PC-3 (cell line): ENCODE data around the gene LRRC47.

ENCODE experiments used
- CTCF ChIP-seq: fragments of 300-600 bp; sonication (generic); conservative IDR thresholded peaks from 2 replicates; pipeline ENCODE4 v1.5.1; 2017; ENCODE audit warnings: antibody characterized with exemption, low read depth, mild to moderate bottlenecking, low read length
- EZH2phosphoT487 ChIP-seq: fragments of 300-600 bp; sonication (generic); IDR thresholded peaks from 2 replicates; pipeline ENCODE4 v1.6.1; 2018; ENCODE audit warnings: mild to moderate bottlenecking, antibody characterized with exemption, low read length, borderline replicate concordance

GRCh38 chr1:3803905-3804626 is 7.8 kb upstream of the LRRC47 start:
- TF ChIP-seq CTCF (no peak), EZH2phosphoT487 (no peak)
